ENCODE data around the gene MAPKAP1. TPM values are rescaled to one million over a fixed set of nuclear protein-coding genes. Genes with fewer than 3 reads are reported as not detected.

The MAPKAP1 gene
- total and polyA plus RNA-seq, 2 experiments from 2014 or later, result 68.4 to 98.5 TPM

GRCh38 chr9:125444166-125444565 is 262.8 kb downstream of the MAPKAP1 start:
- H3K27me3 ChIP-seq (ENCODE audit: insufficient read depth), result no peaks in the 10 kb centered on the region
- ATAC-seq (no peak), DNase-seq (ENCODE audit: low spot score) (no peak)
- no peaks in the 10 kb centered on the region for H4K20me1 ChIP-seq (replicated peaks; ENCODE audit: insufficient read depth)
- Mint-ChIP-seq H3K9me3 (no peaks in the 10 kb centered on the region), H3K4me3 (no peak overlapping the region), H3K27ac (0 out of 2 replicates have a peak overlapping the region, but pooled peaks have one; percentile 53), H3K36me3 (ENCODE audit: low read depth) (peaks cover 3% of the 10 kb centered on the region; the same call in 2 of the 3 replicates), H3K4me1 (peaks cover 10% of the 10 kb centered on the region; the same call in 2 of the 3 replicates), H3K27me3 (ENCODE audit: insufficient read depth, low read depth, poor library complexity) (peaks cover 6% of the 10 kb centered on the region)
- no peak overlapping the region for H2AFZ ChIP-seq
- no peak overlapping the region for H3K4me3 ChIP-seq
- H3F3A ChIP-seq (replicated peaks; ENCODE audit: low read depth), result no peaks in the 10 kb centered on the region
- H3K36me3 ChIP-seq (ENCODE audit: insufficient read depth), result no peaks in the 10 kb centered on the region
- H3K4me1 ChIP-seq (ENCODE audit: insufficient read depth), result no peaks in the 10 kb centered on the region
- TF ChIP-seq POLR2AphosphoS5 (IDR thresholded peaks at IDR 0.05; ENCODE audit: low read depth) (no peak), STAT1 (IDR thresholded peaks at IDR 0.05; ENCODE audit: unreplicated experiment) (no peak), REST (IDR thresholded peaks at IDR 0.05; ENCODE audit: unreplicated experiment) (no peak), ETS1 (IDR thresholded peaks at IDR 0.05) (no peak), EZH2phosphoT487 (IDR thresholded peaks at IDR 0.05; ENCODE audit: unreplicated experiment) (no peak), CTCF (conservative IDR thresholded peaks at IDR 0.05; ENCODE audit: low read depth in 2 of 2) (no peak)
- no peak overlapping the region for H3K4me2 ChIP-seq
- H3K9me2 ChIP-seq (ENCODE audit: insufficient read depth), result no peaks in the 10 kb centered on the region
- no peak overlapping the region for H3K27ac ChIP-seq (ENCODE audit: low read depth)
- no peaks in the 10 kb centered on the region for H3K79me2 ChIP-seq (replicated peaks; ENCODE audit: insufficient read depth)

GRCh38 chr9:125443367-125443766 is 263.6 kb downstream of the MAPKAP1 start:
- DNase-seq (ENCODE audit: low spot score) (no peak), ATAC-seq (no peak)
- Histone ChIP-seq H3K4me2 (no peak overlapping the region), H3K36me3 (ENCODE audit: insufficient read depth) (no peaks in the 10 kb centered on the region), H3K4me1 (ENCODE audit: insufficient read depth) (no peaks in the 10 kb centered on the region), H3K27ac (ENCODE audit: low read depth) (no peak overlapping the region), H3K27me3 (ENCODE audit: insufficient read depth) (no peaks in the 10 kb centered on the region), H2AFZ (no peak overlapping the region), H3F3A (replicated peaks; ENCODE audit: low read depth) (no peaks in the 10 kb centered on the region), H3K79me2 (replicated peaks; ENCODE audit: insufficient read depth) (no peaks in the 10 kb centered on the region), H3K4me3 (no peak overlapping the region), H3K9me2 (ENCODE audit: insufficient read depth) (no peaks in the 10 kb centered on the region), H4K20me1 (replicated peaks; ENCODE audit: insufficient read depth) (no peaks in the 10 kb centered on the region)
- Mint-ChIP-seq H3K4me3 (no peak overlapping the region), H3K36me3 (ENCODE audit: low read depth) (peaks cover 3% of the 10 kb centered on the region; the same call in 2 of the 3 replicates), H3K27me3 (ENCODE audit: insufficient read depth, low read depth, poor library complexity) (peaks cover 6% of the 10 kb centered on the region), H3K27ac (no peak overlapping the region), H3K4me1 (peaks cover 10% of the 10 kb centered on the region; the same call in 2 of the 3 replicates), H3K9me3 (no peaks in the 10 kb centered on the region)
- TF ChIP-seq JUNB (IDR thresholded peaks at IDR 0.05; ENCODE audit: unreplicated experiment) (no peak), CREB1 (CRISPR knock-in tag; IDR thresholded peaks at IDR 0.05; ENCODE audit: low read depth) (no peak)

Measured in GM23338 (cell line).